GM11168 (cell line): Measurements from ENCODE around the gene NLRP3.
"Not testable (repeated sequence)": the region's sequence is repeated elsewhere in the genome, so short reads cannot be mapped to it uniquely, and the experiment has no call there.

Experiments used
- in situ Hi-C: fragments of 300-500 bp; cut with MboI; formaldehyde crosslinking; loops from one replicate; pipeline ENCODE4 v1.12.0; 2022; ENCODE audit warnings: low sequenced_read_pairs; ENCODE audit not compliant: unreplicated experiment

Gene NLRP3

GRCh38 chr1:247415423-247416361 is at the start of gene NLRP3:
NLRP3 (plus strand) TSS chr1:247416173; CDS start chr1:247418801, 2,628 bp downstream.
- in situ Hi-C loops = no loop called here

GRCh38 chr1:247366345-247366744 is 49.6 kb upstream of the NLRP3 start:
- in situ Hi-C loops = not testable (repeated sequence)

GRCh38 chr1:247366926-247367645 is 48.9 kb upstream of the NLRP3 start:
- in situ Hi-C loops = no loop called here

GRCh38 chr1:247367786-247368422 is 48.1 kb upstream of the NLRP3 start:
- in situ Hi-C loops = no loop called here

- in situ Hi-C loops = no loop called here
Measured at GRCh38 chr1:247368490-247369145, 47.4 kb upstream of the NLRP3 start.

GRCh38 chr1:247370786-247371732 is 44.9 kb upstream of the NLRP3 start:
- in situ Hi-C loops = loop anchor here (10.0 kb wide), 1 partner anchor 114 kb away; no protein-coding TSS in a partner anchor

GRCh38 chr1:247371801-247372259 is 44.1 kb upstream of the NLRP3 start:
- in situ Hi-C loops = loop anchor here (10.0 kb wide), 1 partner anchor 113 kb away; no protein-coding TSS in a partner anchor

GRCh38 chr1:247373721-247374141 is 42.2 kb upstream of the NLRP3 start:
- in situ Hi-C loops = loop anchor here (10.0 kb wide), 1 partner anchor 111 kb away; no protein-coding TSS in a partner anchor

- in situ Hi-C loops = loop anchor here (10.0 kb wide), 1 partner anchor 110 kb away; no protein-coding TSS in a partner anchor
Measured at GRCh38 chr1:247374651-247375334, 41.2 kb upstream of the NLRP3 start.

GRCh38 chr1:247375747-247376146 is 40.2 kb upstream of the NLRP3 start:
- in situ Hi-C loops = loop anchor here (10.0 kb wide), 1 partner anchor 109 kb away; no protein-coding TSS in a partner anchor

- in situ Hi-C loops = loop anchor here (10.0 kb wide), 1 partner anchor 108 kb away; no protein-coding TSS in a partner anchor
Measured at GRCh38 chr1:247376659-247377058, 39.3 kb upstream of the NLRP3 start.

- in situ Hi-C loops = loop anchor here (10.0 kb wide), 1 partner anchor 107 kb away; no protein-coding TSS in a partner anchor
Measured at GRCh38 chr1:247377656-247378055, 38.3 kb upstream of the NLRP3 start.

- in situ Hi-C loops = loop anchor here (10.0 kb wide), 1 partner anchor 106 kb away; no protein-coding TSS in a partner anchor
Measured at GRCh38 chr1:247378334-247379073, 37.5 kb upstream of the NLRP3 start.

- in situ Hi-C loops = loop anchor here (10.0 kb wide), 1 partner anchor 190 kb away; no protein-coding TSS in a partner anchor
Measured at GRCh38 chr1:247385283-247385682, 30.7 kb upstream of the NLRP3 start.

GRCh38 chr1:247386217-247386616 is 29.8 kb upstream of the NLRP3 start:
- in situ Hi-C loops = loop anchor here (10.0 kb wide), 1 partner anchor 189 kb away; no protein-coding TSS in a partner anchor

GRCh38 chr1:247386687-247387086 is 29.3 kb upstream of the NLRP3 start:
- in situ Hi-C loops = loop anchor here (10.0 kb wide), 1 partner anchor 188 kb away; no protein-coding TSS in a partner anchor

- in situ Hi-C loops = loop anchor here (10.0 kb wide), 1 partner anchor 188 kb away; no protein-coding TSS in a partner anchor
Measured at GRCh38 chr1:247387096-247387495, 28.9 kb upstream of the NLRP3 start.
